Subcutaneous abdominal adipose tissue (tissue), 5 donors: ENCODE measurements around the gene SPAG8.

ENCODE experiments used
- H3K27ac ChIP-seq: one replicate; pipeline ENCODE4 v1.7.0; 2013; ENCODE audit warnings: low read depth, mild to moderate bottlenecking, inconsistent platforms, low read length, moderate library complexity
- H3K27me3 ChIP-seq, 5 donors: one replicate each; pipeline ENCODE4 v1.7.0; 2013; ENCODE audit warnings: low read length in 5 of 5, inconsistent platforms in 1 of 5; ENCODE audit not compliant: control insufficient read depth in 5 of 5, insufficient read depth in 4 of 5
- H3K36me3 ChIP-seq, 5 donors: one replicate each; pipeline ENCODE4 v1.7.0; 2013; ENCODE audit warnings: low read length in 5 of 5; ENCODE audit not compliant: control insufficient read depth in 5 of 5, insufficient read depth in 5 of 5
- H3K4me1 ChIP-seq, 5 donors: one replicate each; pipeline ENCODE4 v1.7.0; 2013; ENCODE audit warnings: low read length in 5 of 5, mild to moderate bottlenecking in 3 of 5, moderate library complexity in 1 of 5; ENCODE audit not compliant: control insufficient read depth in 5 of 5, insufficient read depth in 5 of 5
- H3K4me3 ChIP-seq, 5 donors: one replicate each; pipeline ENCODE4 v1.7.0; 2013; ENCODE audit warnings: low read length in 5 of 5, low read depth in 1 of 5
- H3K9ac ChIP-seq, 5 donors: one replicate each; pipeline ENCODE4 v1.7.0; 2013; ENCODE audit warnings: low read length in 5 of 5, mild to moderate bottlenecking in 4 of 5, moderate library complexity in 3 of 5
- H3K9me3 ChIP-seq, 5 donors: one replicate each; pipeline ENCODE4 v1.7.0; 2013; ENCODE audit warnings: low read length in 5 of 5; ENCODE audit not compliant: control insufficient read depth in 5 of 5
- donor health status: healthy.
- donor health status: healthy.
- donor health status: healthy.
- donor health status: healthy.
- donor health status: healthy.

Gene SPAG8

GRCh38 chr9:35766997-35767396, 45.1 kb downstream of the SPAG8 start:
- Histone ChIP-seq H3K36me3 (no peaks in the 10 kb centered on the region), H3K9ac (no peak overlapping the region), H3K4me3 (no peak overlapping the region), H3K9me3 (no peaks in the 10 kb centered on the region), H3K27ac (no peak overlapping the region), H3K27me3 (no peaks in the 10 kb centered on the region), H3K4me1 (peaks cover 6 to 20% (median 17%) of the 10 kb centered on the region in 5 donors)

GRCh38 chr9:35763803-35764202, 48.3 kb downstream of the SPAG8 start:
- Histone ChIP-seq H3K9ac (no peak overlapping the region), H3K9me3 (no peaks in the 10 kb centered on the region), H3K4me3 (no peak overlapping the region), H3K36me3 (no peaks in the 10 kb centered on the region), H3K27me3 (no peaks in the 10 kb centered on the region), H3K4me1 (peaks cover 2 to 10% (median 5%) of the 10 kb centered on the region in 5 donors), H3K27ac (no peak overlapping the region)

- H3K4me3 ChIP-seq, result no peak overlapping the region
- peaks cover 2 to 16% (median 11%) of the 10 kb centered on the region in 5 donors for H3K4me1 ChIP-seq
- H3K9me3 ChIP-seq, result no peaks in the 10 kb centered on the region
- no peaks in the 10 kb centered on the region for H3K36me3 ChIP-seq
- H3K9ac ChIP-seq, result no peak overlapping the region
- H3K27ac ChIP-seq, result no peak overlapping the region
- no peaks in the 10 kb centered on the region for H3K27me3 ChIP-seq
These were observed 48.9 kb downstream of the SPAG8 start for GRCh38 chr9:35763181-35763580.

GRCh38 chr9:35760651-35761050, 51.4 kb downstream of the SPAG8 start:
- H3K4me1 ChIP-seq, result peaks cover 5 to 38% (median 32%) of the 10 kb centered on the region in 5 donors
- H3K36me3 ChIP-seq, result no peaks in the 10 kb centered on the region
- H3K9me3 ChIP-seq, result no peaks in the 10 kb centered on the region
- H3K4me3 ChIP-seq, result no peak overlapping the region
- H3K9ac ChIP-seq, result no peak overlapping the region
- H3K27ac ChIP-seq, result no peak overlapping the region
- H3K27me3 ChIP-seq, result no peaks in the 10 kb centered on the region

- H3K9ac ChIP-seq, result no peak overlapping the region
- no peaks in the 10 kb centered on the region for H3K27me3 ChIP-seq
- H3K27ac ChIP-seq, result no peak overlapping the region
- H3K4me1 ChIP-seq, result peaks cover 5 to 38% (median 32%) of the 10 kb centered on the region in 5 donors
- H3K9me3 ChIP-seq, result no peaks in the 10 kb centered on the region
- peaks cover 0 to 5% (median 3%) of the 10 kb centered on the region in 5 donors for H3K36me3 ChIP-seq
- no peak overlapping the region for H3K4me3 ChIP-seq
These were observed 52.3 kb downstream of the SPAG8 start for GRCh38 chr9:35759795-35760194.
